ENCODE data around the gene HHAT. TPM values are rescaled to one million over a fixed set of nuclear protein-coding genes. Genes with fewer than 3 reads are reported as not detected.

Gene HHAT
- total RNA-seq, 2 experiments from 2014 or later = 5.2 to 9.5 TPM

DNA sequence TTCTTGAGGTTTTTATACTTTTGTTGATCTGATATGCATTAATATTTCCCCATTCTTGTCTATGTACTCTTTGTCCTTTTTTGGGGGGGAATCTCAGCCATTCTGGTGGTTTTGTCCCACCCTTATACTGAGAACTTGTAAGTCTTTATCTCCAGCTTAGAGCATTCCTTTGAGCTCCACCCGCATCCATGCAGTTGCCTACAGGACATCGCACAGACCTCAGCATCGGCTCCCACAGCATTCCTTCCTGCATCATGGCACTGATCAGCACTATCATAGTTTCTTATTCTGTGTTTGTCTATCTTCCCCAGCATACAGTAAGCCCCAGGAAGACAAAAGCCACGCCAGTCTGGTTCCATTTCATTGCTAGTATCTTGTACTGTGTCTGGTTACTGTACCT lies 33.0 kb downstream of the HHAT start:
- ChIA-PET CTCF (ENCODE audit: unreplicated experiment) (no interaction called here), POLR2A (no interaction called here)
- Histone ChIP-seq H3K9me2 (ENCODE audit: insufficient read depth, low read length) (no peaks in the 10 kb centered on the region), H3K9me3 (ENCODE audit: low read length) (no peaks in the 10 kb centered on the region), H3K4me2 (ENCODE audit: low read length) (no peak overlapping the region), H3K36me3 (ENCODE audit: insufficient read depth, low read length) (no peaks in the 10 kb centered on the region), H3K4me3 (ENCODE audit: low read depth, low read length, poor library complexity, severe bottlenecking) (no peak overlapping the region), H2AFZ (ENCODE audit: low read length) (no peak overlapping the region), H3K27ac (ENCODE audit: low read depth, low read length, poor library complexity, severe bottlenecking) (no peak overlapping the region), H3K4me1 (ENCODE audit: insufficient read depth, low read length, poor library complexity, severe bottlenecking) (no peaks in the 10 kb centered on the region), H4K20me1 (ENCODE audit: insufficient read depth, low read length) (no peaks in the 10 kb centered on the region), H3K79me2 (ENCODE audit: insufficient read depth, low read depth, low read length) (no peaks in the 10 kb centered on the region)
- intact Hi-C loops (cut with micrococcal nuclease; ENCODE audit: unreplicated experiment) = no loop called here
- TF ChIP-seq, protein P1, sequence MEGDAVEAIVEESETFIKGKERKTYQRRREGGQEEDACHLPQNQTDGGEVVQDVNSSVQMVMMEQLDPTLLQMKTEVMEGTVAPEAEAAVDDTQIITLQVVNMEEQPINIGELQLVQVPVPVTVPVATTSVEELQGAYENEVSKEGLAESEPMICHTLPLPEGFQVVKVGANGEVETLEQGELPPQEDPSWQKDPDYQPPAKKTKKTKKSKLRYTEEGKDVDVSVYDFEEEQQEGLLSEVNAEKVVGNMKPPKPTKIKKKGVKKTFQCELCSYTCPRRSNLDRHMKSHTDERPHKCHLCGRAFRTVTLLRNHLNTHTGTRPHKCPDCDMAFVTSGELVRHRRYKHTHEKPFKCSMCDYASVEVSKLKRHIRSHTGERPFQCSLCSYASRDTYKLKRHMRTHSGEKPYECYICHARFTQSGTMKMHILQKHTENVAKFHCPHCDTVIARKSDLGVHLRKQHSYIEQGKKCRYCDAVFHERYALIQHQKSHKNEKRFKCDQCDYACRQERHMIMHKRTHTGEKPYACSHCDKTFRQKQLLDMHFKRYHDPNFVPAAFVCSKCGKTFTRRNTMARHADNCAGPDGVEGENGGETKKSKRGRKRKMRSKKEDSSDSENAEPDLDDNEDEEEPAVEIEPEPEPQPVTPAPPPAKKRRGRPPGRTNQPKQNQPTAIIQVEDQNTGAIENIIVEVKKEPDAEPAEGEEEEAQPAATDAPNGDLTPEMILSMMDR (conservative IDR thresholded peaks at IDR 0.05; ENCODE audit: low read length) = no peak
- TF ChIP-seq EZH2phosphoT487 (IDR thresholded peaks at IDR 0.05; ENCODE audit: borderline replicate concordance, low read depth, low read length) = no peak
- BruUV-seq (replicated peaks) = no TSS peak
- no peak for DNase-seq (ENCODE audit: low spot score)

DNA sequence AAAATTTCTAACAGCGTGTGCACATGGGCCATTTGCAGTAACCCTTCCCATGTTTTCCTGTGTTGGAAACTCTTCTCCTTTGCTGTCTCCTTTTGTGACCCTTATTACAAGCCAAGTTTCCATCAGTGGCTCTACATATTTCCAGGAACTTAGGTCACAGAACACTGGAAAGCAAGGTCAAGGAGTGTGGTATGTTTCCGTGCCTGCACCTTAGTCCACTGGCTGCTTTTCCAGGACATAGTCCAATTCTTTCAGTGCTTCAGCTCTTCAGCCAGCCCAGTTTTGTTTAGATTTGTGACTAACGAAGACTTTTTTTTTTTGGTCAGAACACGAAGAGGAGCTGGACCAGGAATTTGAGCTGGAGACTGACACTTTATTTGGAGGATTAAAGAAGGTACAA lies 33.8 kb downstream of the HHAT start:
- no peaks in the 10 kb centered on the region for H3K79me2 ChIP-seq (ENCODE audit: insufficient read depth, low read depth, low read length)
- no peak overlapping the region for H3K27ac ChIP-seq (ENCODE audit: low read depth, low read length, poor library complexity, severe bottlenecking)
- no peak overlapping the region for H3K4me3 ChIP-seq (ENCODE audit: low read depth, low read length, poor library complexity, severe bottlenecking)
- H3K9me2 ChIP-seq (ENCODE audit: insufficient read depth, low read length) = no peaks in the 10 kb centered on the region
- DNase-seq (ENCODE audit: low spot score) = no peak
- CTCF ChIA-PET (ENCODE audit: unreplicated experiment) = no interaction called here
- intact Hi-C loops (cut with micrococcal nuclease; ENCODE audit: unreplicated experiment) = no loop called here
- H3K4me2 ChIP-seq (ENCODE audit: low read length) = no peak overlapping the region
- H3K36me3 ChIP-seq (ENCODE audit: insufficient read depth, low read length) = no peaks in the 10 kb centered on the region
- H3K4me1 ChIP-seq (ENCODE audit: insufficient read depth, low read length, poor library complexity, severe bottlenecking) = no peaks in the 10 kb centered on the region
- no peak overlapping the region for H2AFZ ChIP-seq (ENCODE audit: low read length)
- TF ChIP-seq, protein P1 (conservative IDR thresholded peaks at IDR 0.05; ENCODE audit: low read length) = no peak
- no peak for TF ChIP-seq EZH2phosphoT487 (IDR thresholded peaks at IDR 0.05; ENCODE audit: borderline replicate concordance, low read depth, low read length)
- POLR2A ChIA-PET = interaction anchor here (0.9 kb wide), 1 partner anchor 11 kb away, joined by 4 read pairs; no protein-coding TSS in a partner anchor
- H3K9me3 ChIP-seq (ENCODE audit: low read length) = no peaks in the 10 kb centered on the region
- no peaks in the 10 kb centered on the region for H4K20me1 ChIP-seq (ENCODE audit: insufficient read depth, low read length)
- BruUV-seq (replicated peaks) = no TSS peak

DNA sequence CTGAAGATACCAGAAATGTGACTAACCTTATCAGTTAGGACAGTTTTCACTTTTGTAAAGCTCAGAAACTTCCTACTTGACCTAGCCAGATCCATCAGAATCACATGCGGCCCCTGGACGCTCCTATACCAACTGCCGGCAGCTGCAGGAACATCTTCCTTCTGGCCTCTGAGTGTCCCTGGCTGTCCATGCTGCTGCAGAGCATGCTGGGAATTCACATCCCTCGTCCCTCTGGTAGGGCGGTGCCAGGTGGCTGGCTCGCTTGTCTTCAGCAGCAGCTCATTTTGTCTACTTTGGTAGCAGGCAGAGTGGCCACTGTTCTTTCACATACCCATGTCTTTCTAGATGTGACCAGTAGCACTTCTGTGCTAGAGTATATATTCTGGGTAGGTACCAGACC lies 34.4 kb downstream of the HHAT start:
- intact Hi-C loops (cut with micrococcal nuclease; ENCODE audit: unreplicated experiment) = no loop called here

More for the DNA sequence above, 34.4 kb downstream of the HHAT start:
- Histone ChIP-seq H4K20me1 (ENCODE audit: insufficient read depth, low read length) (no peaks in the 10 kb centered on the region), H3K9me3 (ENCODE audit: low read length) (no peaks in the 10 kb centered on the region), H3K36me3 (ENCODE audit: insufficient read depth, low read length) (no peaks in the 10 kb centered on the region), H3K27ac (ENCODE audit: low read depth, low read length, poor library complexity, severe bottlenecking) (no peak overlapping the region), H3K4me2 (ENCODE audit: low read length) (no peak overlapping the region), H2AFZ (ENCODE audit: low read length) (no peak overlapping the region), H3K4me1 (ENCODE audit: insufficient read depth, low read length, poor library complexity, severe bottlenecking) (no peaks in the 10 kb centered on the region), H3K79me2 (ENCODE audit: insufficient read depth, low read depth, low read length) (no peaks in the 10 kb centered on the region), H3K4me3 (ENCODE audit: low read depth, low read length, poor library complexity, severe bottlenecking) (no peak overlapping the region), H3K9me2 (ENCODE audit: insufficient read depth, low read length) (no peaks in the 10 kb centered on the region)
- BruUV-seq (replicated peaks) = no TSS peak
- CTCF ChIA-PET (ENCODE audit: unreplicated experiment) = no interaction called here
- no peak for DNase-seq (ENCODE audit: low spot score)
- POLR2A ChIA-PET = interaction anchor here (0.9 kb wide), 1 partner anchor 11 kb away, joined by 4 read pairs; no protein-coding TSS in a partner anchor
- TF ChIP-seq EZH2phosphoT487 (IDR thresholded peaks at IDR 0.05; ENCODE audit: borderline replicate concordance, low read depth, low read length) = no peak
- TF ChIP-seq, protein P1 (conservative IDR thresholded peaks at IDR 0.05; ENCODE audit: low read length) = no peak
